HG03064 (cell line): ENCODE measurements around the gene SMCO4.

Experiments
- ATAC-seq: cut with Tn5 transposase; IDR thresholded peaks from one replicate; pipeline ENCODE4 v1.9.1; 2021; ENCODE audit warnings: low read depth; ENCODE audit not compliant: unreplicated experiment

SMCO4 gene

GRCh38 chr11:93510196-93510873 is 32.9 kb downstream of the SMCO4 start:
- ATAC-seq: no peak

GRCh38 chr11:93507517-93507916 is 35.7 kb downstream of the SMCO4 start:
- no peak for ATAC-seq

- no peak for ATAC-seq
These were observed 37.5 kb downstream of the SMCO4 start for GRCh38 chr11:93505703-93506102.

- ATAC-seq: no peak
These were observed 38.8 kb downstream of the SMCO4 start for GRCh38 chr11:93504110-93505095.

- ATAC-seq: no peak
These were observed 41.3 kb downstream of the SMCO4 start for GRCh38 chr11:93501856-93502255.

- ATAC-seq: no peak
These were observed 42.4 kb downstream of the SMCO4 start for GRCh38 chr11:93500759-93501158.

GRCh38 chr11:93498641-93499040 is 44.5 kb downstream of the SMCO4 start:
- ATAC-seq: no peak

GRCh38 chr11:93498161-93498560 is 45.0 kb downstream of the SMCO4 start:
- ATAC-seq: no peak

- ATAC-seq: no peak
These were observed 45.6 kb downstream of the SMCO4 start for GRCh38 chr11:93497596-93497995.

GRCh38 chr11:93494357-93494756 is 48.8 kb downstream of the SMCO4 start:
- no peak for ATAC-seq

GRCh38 chr11:93493252-93493897 is 49.8 kb downstream of the SMCO4 start:
- no peak for ATAC-seq

GRCh38 chr11:93492464-93493251 is 50.5 kb downstream of the SMCO4 start:
- ATAC-seq: no peak

GRCh38 chr11:93491973-93492372 is 51.2 kb downstream of the SMCO4 start:
- ATAC-seq: no peak

GRCh38 chr11:93490996-93491618 is 52.1 kb downstream of the SMCO4 start:
- no peak for ATAC-seq

GRCh38 chr11:93489841-93490240 is 53.4 kb downstream of the SMCO4 start:
- no peak for ATAC-seq

- no peak for ATAC-seq
These were observed 56.1 kb downstream of the SMCO4 start for GRCh38 chr11:93487032-93487483.

- ATAC-seq: no peak
These were observed 57.2 kb downstream of the SMCO4 start for GRCh38 chr11:93485983-93486382.

GRCh38 chr11:93484716-93485115 is 58.5 kb downstream of the SMCO4 start:
- no peak for ATAC-seq

GRCh38 chr11:93482556-93482955 is 60.6 kb downstream of the SMCO4 start:
- no peak for ATAC-seq

GRCh38 chr11:93481696-93482095 is 61.5 kb downstream of the SMCO4 start:
- ATAC-seq: no peak
